RWPE1 (cell line): ENCODE data around the gene CCNA1.

Source experiments
- CTCF ChIA-PET: fragments of 350-600 bp; sonication (Branson Sonifier 250); formaldehyde crosslinking; extraction: SDS; loops from one replicate; lab custom pipeline; 2021; lab: Yijun Ruan, JAX
- POLR2A ChIA-PET: fragments of 400-600 bp; formaldehyde crosslinking; extraction: SDS; loops from one replicate; lab custom pipeline; 2020; ENCODE audit warnings: antibody characterized with exemption; ENCODE audit not compliant: low non-redundant PET; lab: Yijun Ruan, JAX
- DNase-seq: peaks from one replicate; pipeline ENCODE4 v3.0.0; 2012; ENCODE audit warnings: low spot score
- H3K27ac ChIP-seq: fragments of 450-650 bp; 2 replicates; pipeline ENCODE4 v1.5.1; 2017
- CTCF ChIP-seq: fragments of 450-650 bp; conservative IDR thresholded peaks from 2 replicates; pipeline ENCODE4 v1.5.1; 2017; ENCODE audit warnings: low read depth, mild to moderate bottlenecking

The CCNA1 gene

GRCh38 chr13:36456577-36456976 lies 24.3 kb downstream of the CCNA1 start:
- no peak for DNase-seq
- ChIA-PET POLR2A (no interaction called here), CTCF (no interaction called here)
- TF ChIP-seq CTCF = no peak
- H3K27ac ChIP-seq = no peak overlapping the region

GRCh38 chr13:36461506-36461905 lies 29.2 kb downstream of the CCNA1 start:
- ChIA-PET CTCF (no interaction called here), POLR2A (no interaction called here)
- H3K27ac ChIP-seq = no peak overlapping the region
- TF ChIP-seq CTCF = no peak
- DNase-seq = no peak

DNA sequence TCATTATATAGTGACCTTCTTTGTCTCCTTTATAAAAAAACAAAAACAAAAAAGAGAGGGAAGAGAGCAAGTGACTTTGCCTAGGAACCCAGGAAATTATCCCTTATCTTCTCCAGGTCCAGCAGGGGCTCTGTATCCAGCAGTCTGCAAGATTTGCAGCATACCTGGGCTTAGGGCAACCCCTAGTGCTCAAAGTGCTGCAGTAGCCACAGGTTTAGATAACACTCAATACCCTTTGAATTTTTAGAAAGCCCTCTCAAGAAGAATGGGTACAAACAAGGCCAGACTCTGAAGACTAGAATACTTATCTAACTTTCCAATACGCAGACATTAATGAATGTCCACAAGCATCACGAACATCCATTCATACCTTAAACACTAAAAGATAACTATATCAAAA lies 43.2 kb downstream of the CCNA1 start:
- POLR2A ChIA-PET = no interaction called here
- TF ChIP-seq CTCF = no peak; the same call in 1 of the 2 replicates
- CTCF ChIA-PET = no interaction called here
- peak; percentile 37 for DNase-seq
- no peak overlapping the region for H3K27ac ChIP-seq

- CTCF ChIA-PET = no interaction called here
- POLR2A ChIA-PET = interaction anchor here (0.5 kb wide), 1 partner anchor 496 kb away, joined by 4 read pairs; no protein-coding TSS in a partner anchor
- no peak for DNase-seq
- no peak overlapping the region for H3K27ac ChIP-seq
- no peak for TF ChIP-seq CTCF
Measured at GRCh38 chr13:36476661-36477060, 44.4 kb downstream of the CCNA1 start.

DNA sequence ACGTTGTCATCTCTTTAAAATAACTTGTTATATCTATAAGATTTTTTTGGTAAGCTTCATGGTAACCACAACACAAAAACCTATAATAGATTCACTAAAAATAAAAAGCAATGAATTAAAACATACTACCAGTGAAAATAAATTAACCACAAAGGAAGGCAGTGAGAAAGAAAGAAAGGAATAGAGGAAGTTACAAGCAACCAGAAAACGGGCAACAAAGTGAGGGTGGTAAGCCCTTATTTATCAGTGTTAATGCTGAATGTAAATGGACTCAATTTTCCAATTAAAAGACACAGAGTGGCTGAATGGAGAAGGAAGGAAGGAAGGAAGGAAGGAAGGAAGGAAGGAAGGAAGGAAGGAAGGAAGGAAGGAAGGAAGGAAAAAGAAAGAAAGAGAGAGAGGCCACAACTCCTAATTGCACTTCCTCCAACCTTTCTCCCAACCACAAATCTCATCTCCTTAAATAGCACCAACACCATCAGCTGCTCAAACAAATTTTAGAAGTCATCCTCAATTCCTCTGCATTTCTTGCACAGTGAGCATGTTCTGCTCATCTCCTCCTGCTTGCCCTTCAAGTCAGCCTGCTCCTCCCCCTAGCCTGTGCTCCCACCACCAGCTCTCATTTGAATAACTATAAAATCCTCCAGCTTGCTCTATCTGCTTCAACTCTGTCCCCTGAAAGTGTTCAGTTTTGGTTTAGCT lies 48.6 kb downstream of the CCNA1 start:
- DNase-seq = no peak
- TF ChIP-seq CTCF = no peak
- CTCF ChIA-PET = interaction anchor here (0.6 kb wide), 1 partner anchor 200 kb away, joined by 3 read pairs; no protein-coding TSS in a partner anchor
- H3K27ac ChIP-seq = no peak overlapping the region
- POLR2A ChIA-PET = no interaction called here

- no peak overlapping the region for H3K27ac ChIP-seq
- TF ChIP-seq CTCF = no peak
- ChIA-PET CTCF (interaction anchor here (0.8 kb wide), 1 partner anchor 249 kb away, joined by 3 read pairs; no protein-coding TSS in a partner anchor), POLR2A (no interaction called here)
- no peak for DNase-seq
Measured at GRCh38 chr13:36490055-36490454, 57.8 kb downstream of the CCNA1 start.
